ENCODE data around the gene TERB1. TPM values are rescaled to one million over a fixed set of nuclear protein-coding genes. Genes with fewer than 3 reads are reported as not detected.

The TERB1 gene
- total RNA-seq, 1 donor from 2014 or later = not detected

- Histone ChIP-seq H3K4me1 (peaks cover 2% of the 10 kb centered on the region), H3K79me2 (ENCODE audit: low read depth) (peaks cover 98% of the 10 kb centered on the region), H3K4me3 (no peak overlapping the region), H3K9ac (no peak overlapping the region), H4K20me1 (ENCODE audit: low read depth) (peaks cover 93% of the 10 kb centered on the region), H3K4me2 (no peak overlapping the region), H3F3A (ENCODE audit: low read depth) (peaks cover 28% of the 10 kb centered on the region), H2AFZ (replicated peaks) (no peak overlapping the region), H3K27ac (peak overlapping the region; percentile 31), H3K27me3 (no peaks in the 10 kb centered on the region), H3K36me3 (peaks cover 13% of the 10 kb centered on the region), H3K9me3 (ENCODE audit: low read depth) (no peaks in the 10 kb centered on the region)
- H3K27ac Mint-ChIP-seq = no peak overlapping the region
- H3K4me3 Mint-ChIP-seq = no peak overlapping the region
- H3K36me3 Mint-ChIP-seq = peaks cover 31% of the 10 kb centered on the region
- TF ChIP-seq CTCF (IDR thresholded peaks at IDR 0.05) = no peak
- no peaks in the 10 kb centered on the region for H3K9me3 Mint-ChIP-seq
- no peaks in the 10 kb centered on the region for H3K27me3 Mint-ChIP-seq (ENCODE audit: insufficient read depth, low read depth)
- no peak for DNase-seq (ENCODE audit: low spot score)
- no peaks in the 10 kb centered on the region for H3K4me1 Mint-ChIP-seq
These were observed 59.2 kb downstream of the TERB1 start for GRCh38 chr16:66741950-66742808.

- Histone ChIP-seq H3K27ac (peak overlapping the region; percentile 31), H3K9me3 (ENCODE audit: low read depth) (no peaks in the 10 kb centered on the region), H3K9ac (peak overlapping the region; percentile 36), H3K27me3 (no peaks in the 10 kb centered on the region), H3K4me2 (no peak overlapping the region), H2AFZ (replicated peaks) (no peak overlapping the region), H3K4me1 (peaks cover 2% of the 10 kb centered on the region), H3K36me3 (peaks cover 13% of the 10 kb centered on the region), H4K20me1 (ENCODE audit: low read depth) (peaks cover 93% of the 10 kb centered on the region), H3K4me3 (no peak overlapping the region), H3F3A (ENCODE audit: low read depth) (peaks cover 28% of the 10 kb centered on the region), H3K79me2 (ENCODE audit: low read depth) (peaks cover 98% of the 10 kb centered on the region)
- Mint-ChIP-seq H3K27ac (no peak overlapping the region), H3K27me3 (ENCODE audit: insufficient read depth, low read depth) (no peaks in the 10 kb centered on the region), H3K4me1 (no peaks in the 10 kb centered on the region), H3K9me3 (no peaks in the 10 kb centered on the region), H3K4me3 (no peak overlapping the region), H3K36me3 (peaks cover 28% of the 10 kb centered on the region)
- TF ChIP-seq EZH2 (IDR thresholded peaks at IDR 0.05) (no peak), CTCF (IDR thresholded peaks at IDR 0.05) (no peak), EZH2phosphoT487 (IDR thresholded peaks at IDR 0.05) (no peak)
- DNase-seq (ENCODE audit: low spot score) = no peak
These were observed 60.0 kb downstream of the TERB1 start for GRCh38 chr16:66741169-66741900.

GRCh38 chr16:66740533-66740932 is 60.9 kb downstream of the TERB1 start:
- Histone ChIP-seq H3K4me1 (peaks cover 2% of the 10 kb centered on the region), H3K79me2 (ENCODE audit: low read depth) (peaks cover 90% of the 10 kb centered on the region), H3K36me3 (peaks cover 17% of the 10 kb centered on the region), H3K9me3 (ENCODE audit: low read depth) (no peaks in the 10 kb centered on the region), H3K4me3 (no peak overlapping the region), H3K9ac (no peak overlapping the region), H3K27ac (peak overlapping the region; percentile 31), H3K27me3 (no peaks in the 10 kb centered on the region), H2AFZ (replicated peaks) (no peak overlapping the region), H4K20me1 (ENCODE audit: low read depth) (peaks cover 89% of the 10 kb centered on the region), H3K4me2 (no peak overlapping the region), H3F3A (ENCODE audit: low read depth) (peaks cover 28% of the 10 kb centered on the region)
- Mint-ChIP-seq H3K4me1 (no peaks in the 10 kb centered on the region), H3K27me3 (ENCODE audit: insufficient read depth, low read depth) (no peaks in the 10 kb centered on the region), H3K4me3 (no peak overlapping the region), H3K36me3 (peaks cover 31% of the 10 kb centered on the region), H3K9me3 (no peaks in the 10 kb centered on the region), H3K27ac (peak overlapping the region; percentile 12)
- DNase-seq (ENCODE audit: low spot score) = no peak
- TF ChIP-seq EZH2phosphoT487 (IDR thresholded peaks at IDR 0.05) = no peak
- no peak for TF ChIP-seq EZH2 (IDR thresholded peaks at IDR 0.05)
- TF ChIP-seq CTCF (IDR thresholded peaks at IDR 0.05) = no peak
